Retinal pigment epithelial cell (primary cell): Measurements from ENCODE around the gene ABTB1.
A peak's percentile ranks its signal among the peaks of the same experiment; 100 is the strongest.

Source experiments
- DNase-seq: peaks from one replicate; pipeline ENCODE4 v3.0.0-alpha.2; 2010; ENCODE audit warnings: low read depth
- H3K4me3 ChIP-seq: 2 replicates; pipeline ENCODE4 v1.5.1; 2011; ENCODE audit warnings: mild to moderate bottlenecking, low read length, control low read depth, moderate library complexity
- CTCF ChIP-seq: conservative IDR thresholded peaks from 2 replicates; pipeline ENCODE4 v1.5.1; 2011; ENCODE audit warnings: low read depth, low read length, control low read depth, inconsistent platforms

The ABTB1 gene

GRCh38 chr3:127692501-127693335, 20.0 kb downstream of the ABTB1 start:
- no peak for TF ChIP-seq CTCF
- no peak for DNase-seq
- H3K4me3 ChIP-seq: no peak overlapping the region

GRCh38 chr3:127693336-127693843, 20.6 kb downstream of the ABTB1 start:
- no peak overlapping the region for H3K4me3 ChIP-seq
- no peak for DNase-seq
- TF ChIP-seq CTCF: no peak

GRCh38 chr3:127694467-127695215, 21.9 kb downstream of the ABTB1 start:
- no peak for DNase-seq
- no peak overlapping the region for H3K4me3 ChIP-seq
- peak; percentile 72 for TF ChIP-seq CTCF

- no peak for TF ChIP-seq CTCF
- H3K4me3 ChIP-seq: no peak overlapping the region
- DNase-seq: no peak
Measured at GRCh38 chr3:127697551-127698240, 24.9 kb downstream of the ABTB1 start.

- no peak for TF ChIP-seq CTCF
Measured at GRCh38 chr3:127698286-127698685, 25.5 kb downstream of the ABTB1 start.

GRCh38 chr3:127698691-127699415, 26.1 kb downstream of the ABTB1 start:
- no peak for TF ChIP-seq CTCF
- no peak overlapping the region for H3K4me3 ChIP-seq
- DNase-seq: no peak

More at GRCh38 chr3:127698286-127698685, 25.5 kb downstream of the ABTB1 start:
- no peak for DNase-seq
- H3K4me3 ChIP-seq: no peak overlapping the region
